HepG2 (cell line): Measurements from ENCODE around the gene YIF1B. TPM values are rescaled to one million over a fixed set of nuclear protein-coding genes. Genes with fewer than 3 reads are reported as not detected.

Experiments
- ATAC-seq: fragments of 200-7000 bp; cut with Tn5 transposase; 3 replicates; pipeline ENCODE4 v1.9.1; 2020; ENCODE audit warnings: mild to moderate bottlenecking, moderate library complexity
- BruUV-seq: library from RNA; stranded (reverse); fragments of 400-500 nt; replicated peaks from 2 replicates; lab custom pipeline; 2021; lab: Mats Ljungman, UMichigan
- CTCF ChIA-PET: fragments of 300-600 bp; formaldehyde crosslinking; extraction: SDS; loops from one replicate; lab custom pipeline; 2021; ENCODE audit warnings: low total read pairs, inconsistent platforms, low intra/inter-chr PET ratio; lab: Yijun Ruan, JAX
- POLR2A ChIA-PET: fragments of 350-600 bp; sonication (Branson Sonifier 250); formaldehyde crosslinking; loops from one replicate; lab custom pipeline; 2020; ENCODE audit warnings: antibody characterized with exemption, inconsistent platforms; lab: Yijun Ruan, JAX
- DNase-seq: peaks from one replicate; pipeline ENCODE4 v3.0.0-alpha.2; 2015; ENCODE audit warnings: low spot score
- FAIRE-seq: peaks from 3 replicates; lab custom pipeline; 2011; peaks lifted over from hg19 to GRCh38; lab: Jason Lieb, UNC
- H2AFZ ChIP-seq: one replicate; pipeline ENCODE4 v1.6.1; 2011; ENCODE audit warnings: low read length, inconsistent platforms
- H3K27ac ChIP-seq: fragments of 300-600 bp; 3 replicates; pipeline ENCODE4 v1.8.0; 2011; ENCODE audit warnings: mixed run types, mild to moderate bottlenecking, mixed read lengths, low read length, inconsistent platforms; ENCODE audit not compliant: insufficient read depth; ENCODE audit errors: extremely low read length
- H3K27me3 ChIP-seq, 2 experiments: fragments of 200-600 bp in 1 of 2; 2 replicates in 1 of 2; 3 replicates in 1 of 2; pipeline versions ENCODE4 v1.6.0 to v1.8.0; 2011; ENCODE audit warnings: low read length in 2 of 2, mild to moderate bottlenecking in 2 of 2, moderate library complexity in 2 of 2, inconsistent platforms in 1 of 2; ENCODE audit not compliant: insufficient read depth in 2 of 2, control insufficient read depth in 1 of 2
- H3K36me3 ChIP-seq, 2 experiments: fragments of 200-600 bp in 1 of 2; replicated peaks in 1 of 2; 2 replicates in 1 of 2; 3 replicates in 1 of 2; pipeline versions ENCODE4 v1.5.1 to v1.8.0; 2011; ENCODE audit warnings: low read length in 2 of 2, inconsistent platforms in 1 of 2; ENCODE audit not compliant: insufficient read depth in 2 of 2, control insufficient read depth in 1 of 2
- H3K4me1 ChIP-seq: 2 replicates; pipeline ENCODE4 v1.5.1; 2012; ENCODE audit warnings: low read length, inconsistent platforms; ENCODE audit not compliant: insufficient read depth
- H3K4me2 ChIP-seq: 2 replicates; pipeline ENCODE4 v1.6.0; 2011; ENCODE audit warnings: low read depth, low read length, inconsistent platforms
- H3K4me3 ChIP-seq, 3 experiments: fragments of 200-600 bp in 1 of 3; sonication (generic), shearing (Covaris generic) in 1 of 3; replicated peaks in 1 of 3; 2 replicates each; pipeline ENCODE4 v1.5.1; 2011 to 2016; ENCODE audit warnings: low read length in 3 of 3, inconsistent platforms in 2 of 3, low read depth in 2 of 3, mild to moderate bottlenecking in 2 of 3, control low read depth in 1 of 3, mixed read lengths in 1 of 3; ENCODE audit not compliant: insufficient read depth in 1 of 3
- H3K79me2 ChIP-seq: one replicate; pipeline ENCODE4 v1.6.1; 2011; ENCODE audit warnings: low read length, inconsistent platforms; ENCODE audit not compliant: insufficient read depth
- H3K9ac ChIP-seq: 2 replicates; pipeline ENCODE4 v1.6.0; 2011; ENCODE audit warnings: mild to moderate bottlenecking, low read depth, low read length, inconsistent platforms; ENCODE audit not compliant: insufficient read depth
- H3K9me3 ChIP-seq: 2 replicates; pipeline ENCODE4 v1.5.1; 2012; ENCODE audit warnings: mild to moderate bottlenecking, low read length
- H4K20me1 ChIP-seq: 2 replicates; pipeline ENCODE4 v1.6.0; 2011; ENCODE audit warnings: inconsistent platforms, mild to moderate bottlenecking, low read length, moderate library complexity; ENCODE audit not compliant: insufficient read depth
- AHR ChIP-seq: IDR thresholded peaks from 2 replicates; pipeline ENCODE4 v1.6.1; 2018; ENCODE audit warnings: missing genetic modification reagents, missing compliant biosample characterization
- ARID3A ChIP-seq: IDR thresholded peaks from 2 replicates; pipeline ENCODE4 v1.6.1; 2012; ENCODE audit warnings: low read depth, low read length, improper control_type of control experiment
- ATF4 ChIP-seq, 2 experiments: fragments of 450-650 bp in 1 of 2; sonication (generic) in 1 of 2; formaldehyde crosslinking; IDR thresholded peaks; 2 replicates each; pipeline versions ENCODE4 v1.5.0 to v1.8.0; 2020 to 2022; ENCODE audit warnings: mild to moderate bottlenecking in 1 of 2, missing genetic modification reagents in 1 of 2
- BCL6 ChIP-seq: IDR thresholded peaks from 2 replicates; pipeline ENCODE4 v1.6.1; 2016; ENCODE audit warnings: missing genetic modification reagents, missing compliant biosample characterization
- CBX2 ChIP-seq, 2 experiments: fragments of 200-600 bp in 1 of 2; sonication (generic); formaldehyde crosslinking in 1 of 2; IDR thresholded peaks; 2 replicates each; pipeline versions ENCODE4 v1.7.0 to v1.8.1; 2018 to 2022; ENCODE audit warnings: low read depth in 2 of 2, low read length in 1 of 2, mild to moderate bottlenecking in 1 of 2, missing genetic modification reagents in 1 of 2
- ETV6 ChIP-seq: sonication (generic); formaldehyde crosslinking; conservative IDR thresholded peaks from 2 replicates; pipeline ENCODE4 v1.4.0; 2020; ENCODE audit warnings: missing genetic modification reagents
- HOXD1 ChIP-seq: sonication (generic); formaldehyde crosslinking; IDR thresholded peaks from 2 replicates; pipeline ENCODE4 v1.5.0; 2020; ENCODE audit warnings: missing genetic modification reagents
- ISL2 ChIP-seq: sonication (generic); formaldehyde crosslinking; IDR thresholded peaks from 2 replicates; pipeline ENCODE4 v1.5.0; 2020; ENCODE audit warnings: missing genetic modification reagents
- KLF15 ChIP-seq: sonication (generic); formaldehyde crosslinking; IDR thresholded peaks from 2 replicates; pipeline ENCODE4 v1.8.1; 2023; ENCODE audit warnings: borderline replicate concordance, mild to moderate bottlenecking, inconsistent platforms, missing genetic modification reagents, mixed read lengths
- MBNL3 ChIP-seq: fragments of 250-450 bp; sonication (Bioruptor Pico); conservative IDR thresholded peaks from 2 replicates; pipeline ENCODE4 v1.8.0; 2022; ENCODE audit warnings: mild to moderate bottlenecking, inconsistent platforms
- MYNN ChIP-seq: sonication (generic); formaldehyde crosslinking; IDR thresholded peaks from 2 replicates; pipeline ENCODE4 v1.4.0; 2020; ENCODE audit warnings: mild to moderate bottlenecking, low read depth, missing genetic modification reagents
- NR2F2 ChIP-seq: IDR thresholded peaks from 2 replicates; pipeline ENCODE4 v1.6.1; 2012; ENCODE audit warnings: low read depth, inconsistent platforms, borderline replicate concordance
- PCBP1 ChIP-seq: fragments of 200-400 bp; formaldehyde crosslinking; IDR thresholded peaks from 2 replicates; pipeline ENCODE4 v1.6.1; 2017; ENCODE audit warnings: mild to moderate bottlenecking, low read depth, low read length, borderline replicate concordance
- SMAD3 ChIP-seq: sonication (generic); formaldehyde crosslinking; IDR thresholded peaks from 2 replicates; pipeline ENCODE4 v1.4.0; 2020; ENCODE audit warnings: missing genetic modification reagents
- U2AF1 ChIP-seq: fragments of 200-400 bp; formaldehyde crosslinking; optimal IDR thresholded peaks from 2 replicates; pipeline ENCODE3; 2017; ENCODE audit warnings: mild to moderate bottlenecking, low read depth, low read length
- ZFP36L2 ChIP-seq: sonication (generic); formaldehyde crosslinking; IDR thresholded peaks from 2 replicates; pipeline ENCODE4 v1.4.0; 2020; ENCODE audit warnings: missing genetic modification reagents
- ZFP91 ChIP-seq: sonication (generic); formaldehyde crosslinking; IDR thresholded peaks from 2 replicates; pipeline ENCODE4 v1.9.0; 2022; ENCODE audit warnings: missing genetic modification reagents, mild to moderate bottlenecking, borderline replicate concordance
- ZNF282 ChIP-seq: fragments of 450-650 bp; IDR thresholded peaks from 2 replicates; pipeline ENCODE4 v1.6.1; 2018; ENCODE audit not compliant: partially characterized antibody
- ZNF329 ChIP-seq: sonication (generic); formaldehyde crosslinking; IDR thresholded peaks from 2 replicates; pipeline ENCODE4 v1.9.0; 2021; ENCODE audit warnings: low read depth, mild to moderate bottlenecking, missing genetic modification reagents
- ZNF510 ChIP-seq: sonication (generic); formaldehyde crosslinking; IDR thresholded peaks from 2 replicates; pipeline ENCODE4 v1.4.0; 2020; ENCODE audit warnings: low read depth, mild to moderate bottlenecking, missing genetic modification reagents
- ZNF777 ChIP-seq: sonication (generic); formaldehyde crosslinking; IDR thresholded peaks from 2 replicates; pipeline ENCODE4 v1.4.0; 2020; ENCODE audit warnings: missing genetic modification reagents
- WGBS: methylation state at CpG from one replicate; pipeline ENCODE4 v1.1.6; 2017; ENCODE audit warnings: low lambda C conversion rate; 5-methylcytosine and 5-hydroxymethylcytosine counted together
- in situ Hi-C: cut with HindIII; loops from 2 replicates; pipeline ENCODE4 v1.10.0; 2017; ENCODE audit warnings: low pct_unique_long_range_greater_than_20kb; ENCODE audit not compliant: extremely low pct_ligation_motif_present
- intact Hi-C: fragments of 100-400 bp; cut with micrococcal nuclease; formaldehyde crosslinking; loops from one replicate; pipeline ENCODE4 v1.10.0; 2022; ENCODE audit not compliant: unreplicated experiment
- polyA plus RNA-seq, 8 experiments: library from polyadenylated mRNA; depleted of rRNA in 3 of 8; stranded (reverse) in 7 of 8; unstranded in 1 of 8; fragments of >200 nt; fragmentation: Illumina TruSeq in 4 of 8; extraction: Trizol in 4 of 8; gene quantifications; 2 replicates each; pipeline versions ENCODE4 v1.2.1 to v1.2.3, GENCODE V29; 2011 to 2016; ENCODE audit warnings: low read depth in 4 of 8, missing spikeins in 1 of 8, mixed read lengths in 1 of 8; ENCODE audit not compliant: insufficient read depth in 1 of 8
- total RNA-seq, 5 experiments: library from RNA; depleted of rRNA; stranded (reverse); fragments of >200 nt; fragmentation: Illumina TruSeq; extraction: Trizol; gene quantifications; 2 replicates each; pipeline ENCODE4 v1.2.3, GENCODE V29; 2016; ENCODE audit warnings: low read depth in 1 of 5

Gene YIF1B
- total and polyA plus RNA-seq, 2 of the 13 experiments (the other 11 are each of a cell fraction or from before 2014, with no cell fraction given) = 41.4 to 85.2 TPM

GRCh38 chr19:38278751-38279150 is 37.0 kb downstream of the YIF1B start (continued):
- TF ChIP-seq ZFP91 (CRISPR knock-in tag) (no peak), KLF15 (CRISPR knock-in tag) (no peak), U2AF1 (no peak), ZNF282 (no peak), ISL2 (CRISPR knock-in tag) (no peak), ZNF510 (CRISPR knock-in tag) (no peak), ARID3A (no peak)

GRCh38 chr19:38277969-38278680 is 37.6 kb downstream of the YIF1B start:
- in situ Hi-C loops = no loop called here
- Histone ChIP-seq H3K36me3 (no peaks in the 10 kb centered on the region), H3K4me3 (no peak overlapping the region), H3K27me3 (peaks cover 0 to 1% of the 10 kb centered on the region in 2 experiments; a peak in 2 of 5 replicates), H4K20me1 (no peaks in the 10 kb centered on the region), H3K9ac (no peak overlapping the region), H3K9me3 (no peaks in the 10 kb centered on the region), H3K79me2 (no peaks in the 10 kb centered on the region), H3K4me2 (no peak overlapping the region), H2AFZ (no peak overlapping the region), H3K4me1 (peaks cover 24% of the 10 kb centered on the region), H3K27ac (no peak overlapping the region)
- POLR2A ChIA-PET = no interaction called here
- no peak for DNase-seq
- FAIRE-seq = no peak
- 31% methylated on average over 9 of the region's 9 CpGs for WGBS
- CTCF ChIA-PET = no interaction called here
- intact Hi-C loops = no loop called here
- no peak for ATAC-seq
- BruUV-seq = no TSS peak
- TF ChIP-seq ETV6 (CRISPR knock-in tag) (no peak), NR2F2 (no peak), SMAD3 (CRISPR knock-in tag) (no peak), CBX2 (IDR thresholded peaks at IDR 0.05; ENCODE audit: low read depth, low read length) (no peak), CBX2 (CRISPR knock-in tag; IDR thresholded peaks at IDR 0.05; ENCODE audit: low read depth) (no peak), AHR (CRISPR knock-in tag) (no peak), MYNN (CRISPR knock-in tag) (no peak), ZFP36L2 (no peak), HOXD1 (CRISPR knock-in tag) (no peak), PCBP1 (no peak), ATF4 (CRISPR knock-in tag; IDR thresholded peaks at IDR 0.05) (no peak), MBNL3 (no peak), ZNF329 (CRISPR knock-in tag) (no peak), ZNF777 (no peak), BCL6 (no peak)
